OCI-LY7 (cell line): ENCODE measurements around the gene BRD2.

ENCODE experiments used
- EZH2phosphoT487 ChIP-seq: fragments of 200-600 bp; sonication (generic); IDR thresholded peaks from 2 replicates; pipeline ENCODE4 v1.6.1; 2018; ENCODE audit warnings: low read depth, borderline replicate concordance, mild to moderate bottlenecking, mixed run types, antibody characterized with exemption, low read length, moderate library complexity, mixed read lengths
- TF ChIP-seq, protein P1 (sequence below): fragments of 200-600 bp; sonication (generic); conservative IDR thresholded peaks from 2 replicates; pipeline ENCODE4 v1.5.1; 2014; ENCODE audit warnings: mild to moderate bottlenecking, antibody characterized with exemption, low read length, moderate library complexity, mixed read lengths

DNA sequence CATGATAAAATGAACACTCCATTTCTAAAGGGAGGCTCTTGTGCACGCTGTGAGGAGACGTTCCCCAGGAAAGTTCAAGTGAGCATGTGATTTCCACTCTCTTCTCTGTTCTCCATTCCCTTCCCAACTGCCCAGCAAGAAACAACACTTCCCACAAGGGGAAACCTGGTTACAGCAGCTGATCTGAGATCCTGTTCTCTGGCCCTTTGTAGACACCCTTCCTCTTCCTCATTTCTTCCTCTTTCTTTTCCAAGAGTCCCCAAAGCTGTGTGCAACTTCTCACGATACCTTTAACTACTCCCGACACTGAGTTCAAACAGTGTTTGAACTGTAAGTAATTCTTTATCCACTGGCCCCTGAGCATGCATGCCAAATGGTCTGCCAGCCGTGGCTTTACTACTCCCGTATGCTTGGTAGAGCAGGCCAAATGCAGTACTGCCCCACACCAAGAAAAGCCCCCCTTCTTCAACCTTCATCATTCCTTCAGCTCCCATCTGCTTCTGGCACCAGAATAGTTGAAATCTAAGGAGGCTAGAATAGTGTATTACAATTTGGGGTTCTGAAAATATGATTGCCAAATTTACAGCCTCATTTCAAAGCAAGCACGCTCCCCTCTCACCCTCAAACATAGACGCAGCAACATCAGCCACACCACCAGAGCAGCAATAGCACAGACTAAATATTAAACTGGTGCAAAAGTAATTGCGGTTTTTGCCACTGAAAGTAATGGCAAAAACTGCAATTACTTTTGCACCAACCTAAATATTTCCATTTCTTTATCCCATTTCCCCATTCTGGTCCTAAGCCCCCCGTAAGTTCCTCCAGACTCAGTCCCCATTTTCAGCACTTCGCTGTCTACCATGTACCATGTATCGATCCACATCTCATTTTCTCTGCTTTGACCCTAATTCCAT lies 31.9 kb upstream of the BRD2 start:
- TF ChIP-seq, protein P1, sequence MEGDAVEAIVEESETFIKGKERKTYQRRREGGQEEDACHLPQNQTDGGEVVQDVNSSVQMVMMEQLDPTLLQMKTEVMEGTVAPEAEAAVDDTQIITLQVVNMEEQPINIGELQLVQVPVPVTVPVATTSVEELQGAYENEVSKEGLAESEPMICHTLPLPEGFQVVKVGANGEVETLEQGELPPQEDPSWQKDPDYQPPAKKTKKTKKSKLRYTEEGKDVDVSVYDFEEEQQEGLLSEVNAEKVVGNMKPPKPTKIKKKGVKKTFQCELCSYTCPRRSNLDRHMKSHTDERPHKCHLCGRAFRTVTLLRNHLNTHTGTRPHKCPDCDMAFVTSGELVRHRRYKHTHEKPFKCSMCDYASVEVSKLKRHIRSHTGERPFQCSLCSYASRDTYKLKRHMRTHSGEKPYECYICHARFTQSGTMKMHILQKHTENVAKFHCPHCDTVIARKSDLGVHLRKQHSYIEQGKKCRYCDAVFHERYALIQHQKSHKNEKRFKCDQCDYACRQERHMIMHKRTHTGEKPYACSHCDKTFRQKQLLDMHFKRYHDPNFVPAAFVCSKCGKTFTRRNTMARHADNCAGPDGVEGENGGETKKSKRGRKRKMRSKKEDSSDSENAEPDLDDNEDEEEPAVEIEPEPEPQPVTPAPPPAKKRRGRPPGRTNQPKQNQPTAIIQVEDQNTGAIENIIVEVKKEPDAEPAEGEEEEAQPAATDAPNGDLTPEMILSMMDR, result no peak
- no peak for TF ChIP-seq EZH2phosphoT487
